ENCODE measurements around the gene ARHGAP26. TPM values are rescaled to one million over a fixed set of nuclear protein-coding genes. Genes with fewer than 3 reads are reported as not detected.

Gene ARHGAP26
- total and polyA plus RNA-seq, 7 experiments from 2014 or later = 10.5 to 123 (median 22.7) TPM

GRCh38 chr5:143119291-143119769 is 349.2 kb downstream of the ARHGAP26 start:
- ATAC-seq = peak; percentile 49
- intact Hi-C loops (cut with micrococcal nuclease) = no loop called here
- H3K4me3 Mint-ChIP-seq = no peak overlapping the region
- ChIA-PET CTCF (interaction anchor here (0.7 kb wide), 1 partner anchor 941 kb away, joined by 3 read pairs; no protein-coding TSS in a partner anchor), POLR2A (no interaction called here)
- H3K27me3 ChIP-seq (ENCODE audit: control insufficient read depth in 2 of 2, insufficient read depth in 2 of 2, low read length in 2 of 2) = no peaks in the 10 kb centered on the region
- H3K9me3 ChIP-seq (ENCODE audit: control insufficient read depth in 2 of 3, low read length in 3 of 3) = no peaks in the 10 kb centered on the region
- H3K36me3 Mint-ChIP-seq = peaks cover 3 to 45% (median 20%) of the 10 kb centered on the region in 5 donors
- no peak overlapping the region for H3K27ac ChIP-seq (ENCODE audit: low read depth, low read length)
- H3K4me1 ChIP-seq (ENCODE audit: control insufficient read depth in 2 of 2, insufficient read depth in 2 of 2, low read length in 2 of 2) = peaks cover 0 to 7% of the 10 kb centered on the region in 2 donors
- peaks cover 0 to 3% (median 0%) of the 10 kb centered on the region in 11 donors for H3K9me3 Mint-ChIP-seq
- H3K4me1 Mint-ChIP-seq = peaks cover 0 to 22% (median 0%) of the 10 kb centered on the region in 7 donors
- H3K4me3 ChIP-seq (ENCODE audit: low read length) = no peak overlapping the region
- no peaks in the 10 kb centered on the region for H3K27me3 Mint-ChIP-seq
- no peak for DNase-seq
- no peak overlapping the region for H3K27ac Mint-ChIP-seq
- H3K36me3 ChIP-seq (ENCODE audit: control insufficient read depth in 2 of 3, insufficient read depth in 3 of 3, low read length in 3 of 3) = peaks cover 0 to 4% (median 0%) of the 10 kb centered on the region in 3 experiments

- no peak overlapping the region for H3K4me3 ChIP-seq (ENCODE audit: low read length)
- H3K9me3 ChIP-seq (ENCODE audit: control insufficient read depth in 2 of 3, low read length in 3 of 3) = no peaks in the 10 kb centered on the region
- no peaks in the 10 kb centered on the region for H3K27me3 ChIP-seq (ENCODE audit: control insufficient read depth in 2 of 2, insufficient read depth in 2 of 2, low read length in 2 of 2)
- H3K27me3 Mint-ChIP-seq = no peaks in the 10 kb centered on the region
- H3K4me3 Mint-ChIP-seq = no peak overlapping the region
- ATAC-seq (no peak), DNase-seq (no peak)
- ChIA-PET POLR2A (no interaction called here), CTCF (interaction anchor here (0.7 kb wide), 1 partner anchor 882 kb away, joined by 4 read pairs; no protein-coding TSS in a partner anchor)
- H3K4me1 Mint-ChIP-seq = peaks cover 0 to 23% (median 0%) of the 10 kb centered on the region in 7 donors
- H3K27ac Mint-ChIP-seq = no peak overlapping the region
- intact Hi-C loops (cut with micrococcal nuclease) = no loop called here
- peaks cover 0 to 7% of the 10 kb centered on the region in 2 donors for H3K4me1 ChIP-seq (ENCODE audit: control insufficient read depth in 2 of 2, insufficient read depth in 2 of 2, low read length in 2 of 2)
- H3K36me3 ChIP-seq (ENCODE audit: control insufficient read depth in 2 of 3, insufficient read depth in 3 of 3, low read length in 3 of 3) = peaks cover 0 to 4% (median 0%) of the 10 kb centered on the region in 3 experiments
- H3K27ac ChIP-seq (ENCODE audit: low read depth, low read length) = no peak overlapping the region
- peaks cover 0 to 3% (median 0%) of the 10 kb centered on the region in 11 donors for H3K9me3 Mint-ChIP-seq
- peaks cover 3 to 51% (median 20%) of the 10 kb centered on the region in 5 donors for H3K36me3 Mint-ChIP-seq
Observed at GRCh38 chr5:143119881-143120341, 349.7 kb downstream of the ARHGAP26 start.

DNA sequence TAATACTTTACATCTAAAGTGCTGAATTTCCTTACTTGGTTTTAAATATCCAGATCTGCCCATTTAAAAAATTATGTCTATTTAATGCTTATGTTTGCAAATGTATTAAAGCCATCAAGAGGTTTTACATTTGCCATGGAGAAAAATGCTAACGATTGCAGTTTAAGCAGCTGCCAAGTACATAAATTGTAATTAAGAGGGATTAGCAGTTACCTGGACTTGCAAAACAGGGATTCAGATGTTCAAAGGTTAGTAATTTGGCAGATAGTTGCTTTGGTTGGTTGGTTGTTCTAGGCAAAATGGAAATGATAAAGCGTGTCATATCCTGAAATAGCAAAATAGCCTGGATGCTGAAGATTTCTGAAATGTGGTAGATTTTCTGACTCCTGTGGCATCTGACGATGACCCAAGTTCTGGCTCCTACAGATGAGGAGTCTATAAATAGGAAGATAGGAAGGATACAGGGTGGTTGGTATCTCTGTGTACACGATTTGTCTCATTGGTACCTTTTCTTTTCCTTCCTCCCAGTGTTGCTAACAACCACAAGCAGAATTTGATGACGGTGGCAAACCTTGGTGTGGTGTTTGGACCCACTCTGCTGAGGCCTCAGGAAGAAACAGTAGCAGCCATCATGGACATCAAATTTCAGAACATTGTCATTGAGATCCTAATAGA is 350.4 kb downstream of the ARHGAP26 start:
- no peak for DNase-seq
- H3K27ac Mint-ChIP-seq = no peak overlapping the region
- intact Hi-C loops (cut with micrococcal nuclease) = no loop called here

GRCh38 chr5:143121135-143121475 is 350.9 kb downstream of the ARHGAP26 start:
- no peak overlapping the region for H3K27ac Mint-ChIP-seq
- Histone ChIP-seq H3K36me3 (ENCODE audit: control insufficient read depth in 2 of 3, insufficient read depth in 3 of 3, low read length in 3 of 3) (peaks cover 0 to 4% (median 0%) of the 10 kb centered on the region in 3 experiments), H3K27me3 (ENCODE audit: control insufficient read depth in 2 of 2, insufficient read depth in 2 of 2, low read length in 2 of 2) (no peaks in the 10 kb centered on the region), H3K9me3 (ENCODE audit: control insufficient read depth in 2 of 3, low read length in 3 of 3) (no peaks in the 10 kb centered on the region), H3K4me1 (ENCODE audit: control insufficient read depth in 2 of 2, insufficient read depth in 2 of 2, low read length in 2 of 2) (peaks cover 0 to 7% of the 10 kb centered on the region in 2 donors), H3K27ac (ENCODE audit: low read depth, low read length) (no peak overlapping the region), H3K4me3 (ENCODE audit: low read length) (no peak overlapping the region)
- intact Hi-C loops (cut with micrococcal nuclease) = no loop called here
- ChIA-PET POLR2A (no interaction called here), CTCF (no interaction called here)
- DNase-seq (no peak), ATAC-seq (peak; percentile 36)
- H3K9me3 Mint-ChIP-seq = peaks cover 0 to 5% (median 0%) of the 10 kb centered on the region in 11 donors
- H3K36me3 Mint-ChIP-seq = peaks cover 3 to 53% (median 24%) of the 10 kb centered on the region in 5 donors
- no peak overlapping the region for H3K4me3 Mint-ChIP-seq
- no peaks in the 10 kb centered on the region for H3K27me3 Mint-ChIP-seq
- peaks cover 0 to 27% (median 0%) of the 10 kb centered on the region in 7 donors for H3K4me1 Mint-ChIP-seq

More for the DNA sequence above, 350.4 kb downstream of the ARHGAP26 start:
- peaks cover 0 to 5% (median 0%) of the 10 kb centered on the region in 11 donors for H3K9me3 Mint-ChIP-seq
- ATAC-seq = no peak
- H3K27me3 Mint-ChIP-seq = no peaks in the 10 kb centered on the region
- ChIA-PET CTCF (interaction anchor here (0.7 kb wide), 1 partner anchor 881 kb away, joined by 4 read pairs; no protein-coding TSS in a partner anchor), POLR2A (no interaction called here)
- Histone ChIP-seq H3K27ac (ENCODE audit: low read depth, low read length) (no peak overlapping the region), H3K27me3 (ENCODE audit: control insufficient read depth in 2 of 2, insufficient read depth in 2 of 2, low read length in 2 of 2) (no peaks in the 10 kb centered on the region), H3K36me3 (ENCODE audit: control insufficient read depth in 2 of 3, insufficient read depth in 3 of 3, low read length in 3 of 3) (peaks cover 0 to 4% (median 0%) of the 10 kb centered on the region in 3 experiments), H3K9me3 (ENCODE audit: control insufficient read depth in 2 of 3, low read length in 3 of 3) (no peaks in the 10 kb centered on the region), H3K4me3 (ENCODE audit: low read length) (no peak overlapping the region), H3K4me1 (ENCODE audit: control insufficient read depth in 2 of 2, insufficient read depth in 2 of 2, low read length in 2 of 2) (peaks cover 0 to 7% of the 10 kb centered on the region in 2 donors)
- no peak overlapping the region for H3K4me3 Mint-ChIP-seq
- H3K36me3 Mint-ChIP-seq = peaks cover 3 to 55% (median 24%) of the 10 kb centered on the region in 5 donors
- H3K4me1 Mint-ChIP-seq = peaks cover 0 to 27% (median 0%) of the 10 kb centered on the region in 7 donors

- peaks cover 0 to 5% (median 0%) of the 10 kb centered on the region in 11 donors for H3K9me3 Mint-ChIP-seq
- POLR2A ChIA-PET = no interaction called here
- Histone ChIP-seq H3K27ac (ENCODE audit: low read depth, low read length) (no peak overlapping the region), H3K4me1 (ENCODE audit: control insufficient read depth in 2 of 2, insufficient read depth in 2 of 2, low read length in 2 of 2) (peaks cover 0 to 7% of the 10 kb centered on the region in 2 donors), H3K27me3 (ENCODE audit: control insufficient read depth in 2 of 2, insufficient read depth in 2 of 2, low read length in 2 of 2) (no peaks in the 10 kb centered on the region), H3K36me3 (ENCODE audit: control insufficient read depth in 2 of 3, insufficient read depth in 3 of 3, low read length in 3 of 3) (peaks cover 0 to 4% (median 0%) of the 10 kb centered on the region in 3 experiments), H3K4me3 (ENCODE audit: low read length) (no peak overlapping the region), H3K9me3 (ENCODE audit: control insufficient read depth in 2 of 3, low read length in 3 of 3) (no peaks in the 10 kb centered on the region)
- peaks cover 0 to 56% (median 24%) of the 10 kb centered on the region in 5 donors for H3K36me3 Mint-ChIP-seq
- CTCF ChIA-PET = no interaction called here
- H3K4me1 Mint-ChIP-seq = peaks cover 0 to 18% (median 3%) of the 10 kb centered on the region in 7 donors
- H3K27ac Mint-ChIP-seq = no peak overlapping the region
- no peak overlapping the region for H3K4me3 Mint-ChIP-seq
- no peaks in the 10 kb centered on the region for H3K27me3 Mint-ChIP-seq
- intact Hi-C loops (cut with micrococcal nuclease) = no loop called here
- no peak for DNase-seq
- ATAC-seq = peak; percentile 48
Observed at GRCh38 chr5:143124593-143124992, 354.4 kb downstream of the ARHGAP26 start.

DNA sequence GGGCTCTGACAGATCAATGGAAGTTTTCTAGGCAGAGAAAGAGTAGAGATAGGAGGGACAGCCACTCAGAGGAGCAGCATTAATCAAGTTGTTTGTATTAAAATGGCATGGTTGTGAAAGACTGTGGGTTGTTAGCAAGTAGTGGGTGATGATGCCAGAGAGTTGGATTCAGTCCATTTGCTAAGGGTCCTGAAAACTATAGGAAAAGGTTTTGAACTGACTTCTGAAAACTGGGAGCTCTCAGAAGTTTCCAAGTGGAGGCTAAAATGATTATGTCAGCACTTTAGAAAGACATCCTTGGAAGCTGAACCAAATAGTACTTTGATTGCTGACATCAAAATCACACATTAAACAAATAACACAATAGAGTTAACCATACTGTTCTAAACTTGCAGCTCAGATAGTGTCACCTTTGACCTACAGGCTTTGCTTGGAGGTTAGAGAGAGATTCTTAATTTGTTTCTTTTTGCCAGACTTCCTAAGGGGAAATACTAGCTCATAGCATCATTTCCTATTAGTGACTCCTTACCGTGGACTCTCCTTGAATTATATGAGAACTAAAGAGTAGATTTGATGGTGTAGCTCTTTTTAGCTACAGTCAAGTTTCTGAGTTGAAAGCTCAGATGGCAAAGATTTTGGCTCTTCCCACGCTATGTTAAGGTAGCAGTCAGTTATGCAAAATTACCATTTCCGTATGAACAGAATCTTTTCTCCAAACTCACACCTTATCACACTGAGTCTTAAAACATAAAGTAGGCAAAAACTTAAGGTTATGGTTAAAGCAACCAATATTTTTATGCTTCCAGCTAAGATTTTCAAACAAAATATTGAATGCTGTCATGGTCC is 356.2 kb downstream of the ARHGAP26 start:
- intact Hi-C loops (cut with micrococcal nuclease) = no loop called here
- ChIA-PET CTCF (interaction anchor here (0.6 kb wide), 1 partner anchor 709 kb away, joined by 3 read pairs; no protein-coding TSS in a partner anchor), POLR2A (no interaction called here)
- Mint-ChIP-seq H3K36me3 (peaks cover 0 to 44% (median 13%) of the 10 kb centered on the region in 5 donors), H3K27me3 (no peaks in the 10 kb centered on the region), H3K4me1 (peaks cover 0 to 14% (median 0%) of the 10 kb centered on the region in 7 donors), H3K9me3 (peaks cover 0 to 5% (median 0%) of the 10 kb centered on the region in 11 donors), H3K4me3 (no peak overlapping the region), H3K27ac (no peak overlapping the region)
- no peak for ATAC-seq
- Histone ChIP-seq H3K27ac (ENCODE audit: low read depth, low read length) (no peak overlapping the region), H3K27me3 (ENCODE audit: control insufficient read depth in 2 of 2, insufficient read depth in 2 of 2, low read length in 2 of 2) (no peaks in the 10 kb centered on the region), H3K36me3 (ENCODE audit: control insufficient read depth in 2 of 3, insufficient read depth in 3 of 3, low read length in 3 of 3) (no peaks in the 10 kb centered on the region), H3K9me3 (ENCODE audit: control insufficient read depth in 2 of 3, low read length in 3 of 3) (no peaks in the 10 kb centered on the region), H3K4me3 (ENCODE audit: low read length) (no peak overlapping the region), H3K4me1 (ENCODE audit: control insufficient read depth in 2 of 2, insufficient read depth in 2 of 2, low read length in 2 of 2) (no peaks in the 10 kb centered on the region)
- no peak for DNase-seq

Measured in naive thymus-derived CD4-positive, alpha-beta T cell (primary cell).